HG03571 (cell line): ENCODE results near the gene NDUFA11.
"Not testable (repeated sequence)": the region's sequence is repeated elsewhere in the genome, so short reads cannot be mapped to it uniquely, and the experiment has no call there.

ENCODE experiments used
- ATAC-seq: cut with Tn5 transposase; IDR thresholded peaks from one replicate; pipeline ENCODE4 v1.9.1; 2021; ENCODE audit not compliant: unreplicated experiment

NDUFA11 gene

GRCh38 chr19:5863030-5863665 is 40.4 kb downstream of the NDUFA11 start:
- ATAC-seq: no peak

DNA sequence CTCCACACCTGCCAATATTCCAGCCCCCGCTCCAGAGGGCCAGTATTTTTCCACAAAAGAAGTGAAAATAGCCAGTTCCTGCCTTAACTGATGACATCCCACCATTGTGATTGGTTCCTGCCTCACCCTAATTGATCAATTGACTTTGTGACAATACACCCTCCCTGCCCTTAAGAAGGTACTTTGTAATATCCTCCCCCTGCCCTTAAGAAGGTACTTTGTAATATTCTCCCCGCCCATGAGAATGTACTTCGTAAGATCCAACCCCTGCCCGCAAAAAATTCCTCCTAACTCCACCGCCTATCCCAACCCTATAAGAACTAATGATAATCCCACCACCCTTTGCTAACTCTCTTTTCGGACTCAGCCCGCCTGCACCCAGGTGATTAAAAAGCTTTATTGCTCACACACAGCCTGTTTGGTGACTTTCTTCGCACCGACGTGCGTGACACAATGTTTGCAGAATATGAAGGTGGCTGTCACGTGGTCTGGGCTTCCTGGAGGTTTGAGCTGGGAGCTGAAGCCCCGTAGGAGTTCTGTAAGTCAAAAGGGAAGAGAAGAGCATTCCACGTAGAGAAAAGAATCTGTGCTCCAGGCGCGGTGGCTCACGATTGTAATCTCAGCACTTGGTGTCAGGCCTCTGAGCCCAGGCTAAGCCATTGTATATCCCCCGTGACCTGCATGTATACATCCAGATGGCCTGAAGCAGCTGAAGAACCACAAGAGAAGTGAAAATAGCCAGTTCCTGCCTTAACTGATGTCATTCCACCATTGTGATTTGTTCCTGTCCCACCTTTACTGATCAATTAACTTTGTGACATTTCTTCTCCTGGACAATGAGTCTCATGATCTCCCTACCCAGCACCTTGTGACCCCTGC is 46.1 kb downstream of the NDUFA11 start:
- no peak for ATAC-seq

GRCh38 chr19:5855151-5855550 is 48.4 kb downstream of the NDUFA11 start:
- not testable (repeated sequence) for ATAC-seq

DNA sequence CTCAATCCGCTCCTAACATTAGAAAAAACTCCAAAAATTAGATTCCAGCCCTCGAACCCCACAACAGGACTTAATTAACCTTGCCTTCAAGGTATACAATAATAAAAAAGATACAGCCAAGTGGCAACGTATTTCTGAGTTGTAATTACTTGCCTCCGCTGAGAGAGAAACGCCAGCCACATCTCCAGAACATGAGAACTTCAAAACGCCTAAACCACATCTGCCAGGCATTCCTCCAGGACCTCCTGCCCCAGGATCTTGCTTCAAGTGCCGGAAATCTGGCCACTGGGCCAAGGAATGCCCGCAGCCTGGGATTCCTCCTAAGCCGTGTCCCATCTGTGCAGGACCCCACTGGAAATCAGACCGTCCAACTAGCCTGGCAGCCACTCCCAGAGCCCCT is 49.5 kb downstream of the NDUFA11 start:
- ATAC-seq: not testable (repeated sequence)

GRCh38 chr19:5851302-5851701 is 52.3 kb downstream of the NDUFA11 start, which contains the start of gene FUT3:
Gene FUT3 (minus strand): TSS chr19:5851449.
- no peak for ATAC-seq

DNA sequence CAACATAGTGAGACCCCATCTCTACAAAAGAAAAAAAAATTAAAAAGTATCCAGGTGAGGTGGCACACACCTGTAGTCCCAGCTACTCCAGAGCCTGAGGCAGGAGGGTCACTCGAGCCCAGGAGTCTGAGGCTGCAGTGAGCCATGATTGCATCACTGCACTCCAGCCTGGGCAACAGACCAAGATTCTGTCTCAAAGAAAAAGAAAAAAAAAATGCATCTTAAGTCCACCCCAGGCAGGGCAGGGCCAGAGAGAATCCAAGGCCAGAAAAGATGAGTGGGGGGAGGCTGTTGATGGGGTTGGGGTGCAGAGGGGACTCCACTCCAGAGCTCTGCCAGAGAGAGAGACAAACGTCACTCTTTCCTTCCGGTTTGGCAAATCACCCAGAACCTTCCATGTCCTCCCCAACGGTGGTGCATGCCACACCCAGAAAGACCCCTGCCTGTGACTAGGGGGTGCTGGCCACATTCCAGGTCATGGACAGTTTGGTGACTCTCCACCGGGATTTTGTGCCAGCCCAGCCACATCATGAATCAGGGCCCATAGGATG is 52.8 kb downstream of the NDUFA11 start:
- ATAC-seq: no peak

DNA sequence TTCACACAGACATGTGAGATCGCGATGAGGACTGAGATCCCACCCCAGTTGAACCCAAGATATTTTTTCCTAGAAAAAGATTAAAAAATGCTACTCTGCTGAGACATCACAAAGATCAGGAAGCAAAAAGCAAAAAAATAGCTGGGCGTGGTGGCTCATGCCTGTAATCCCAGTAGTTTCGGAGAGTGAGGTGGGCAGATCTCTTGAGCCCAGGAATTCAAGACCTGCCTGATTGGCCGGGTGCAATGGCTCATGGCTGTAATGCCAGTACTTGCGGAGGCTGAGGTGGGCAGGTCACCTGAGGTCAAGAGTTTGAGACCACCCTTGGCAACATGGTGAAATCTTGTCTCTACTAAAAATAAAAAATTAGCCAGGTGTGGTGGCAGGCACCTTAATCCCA is 53.4 kb downstream of the NDUFA11 start:
- no peak for ATAC-seq

DNA sequence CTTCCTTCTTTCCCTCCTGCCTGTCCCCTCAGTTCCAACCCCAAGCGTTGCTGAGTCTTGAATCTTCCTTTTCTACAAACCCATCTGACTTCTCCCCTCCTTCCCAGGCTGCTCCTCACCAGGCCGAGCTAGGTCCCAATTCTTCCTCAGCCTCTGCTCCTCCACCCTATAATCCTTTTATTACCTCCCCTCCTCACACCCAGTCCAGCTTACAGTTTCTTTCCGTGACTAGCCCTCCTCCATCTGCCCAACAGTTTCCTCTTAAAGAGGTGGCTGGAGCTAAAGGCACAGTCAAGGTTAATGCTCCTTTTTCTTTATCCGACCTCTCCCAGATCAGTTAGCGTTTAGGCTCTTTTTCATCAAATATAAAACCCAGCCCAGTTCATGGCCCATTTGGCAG is 55.0 kb downstream of the NDUFA11 start:
- not testable (repeated sequence) for ATAC-seq

DNA sequence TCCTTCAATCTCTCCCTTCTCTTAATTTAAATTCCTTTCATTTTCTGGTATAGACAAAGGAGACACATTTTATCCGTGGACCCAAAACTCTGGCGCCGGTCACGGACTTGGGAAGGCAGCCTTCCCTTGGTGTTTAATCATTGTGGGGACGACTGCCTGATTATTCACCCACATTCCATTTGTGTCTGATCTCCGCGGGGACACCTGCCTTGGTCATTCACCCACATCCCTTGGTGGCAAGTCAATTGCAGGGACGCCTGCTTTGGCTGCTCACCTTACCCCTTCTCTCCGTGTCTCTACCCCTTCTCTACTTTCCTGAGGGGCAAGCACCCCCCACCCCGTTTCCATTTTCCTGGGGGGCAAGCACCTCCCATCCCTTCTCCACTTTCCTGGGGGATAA is 55.7 kb downstream of the NDUFA11 start:
- not testable (repeated sequence) for ATAC-seq
